ENCODE results near the gene FRMD4A.

GRCh38 chr10:13972609-13973008, 358.1 kb downstream of the FRMD4A start:
- no peak for TF ChIP-seq CTCF (IDR thresholded peaks at IDR 0.05)
- TF ChIP-seq POLR2AphosphoS5 (IDR thresholded peaks at IDR 0.05), result no peak
- TF ChIP-seq POLR2A (IDR thresholded peaks at IDR 0.05), result no peak
- TF ChIP-seq EP300 (IDR thresholded peaks at IDR 0.05), result no peak
